HepG2 (cell line): ENCODE data around the gene CDH1.

Experiments used
- CTCF ChIP-seq: sonication (generic); formaldehyde crosslinking; IDR thresholded peaks from 2 replicates; pipeline ENCODE4 v1.5.0; 2020; ENCODE audit warnings: mild to moderate bottlenecking, missing genetic modification reagents, moderate library complexity
- PTBP1 ChIP-seq: fragments of 200-400 bp; formaldehyde crosslinking; IDR thresholded peaks from 2 replicates; pipeline ENCODE4 v1.6.1; 2018; ENCODE audit warnings: low read length, low read depth; ENCODE audit not compliant: poor library complexity, severe bottlenecking
- THRA ChIP-seq: sonication (generic); formaldehyde crosslinking; IDR thresholded peaks from 2 replicates; pipeline ENCODE4 v1.4.0; 2020; ENCODE audit warnings: missing genetic modification reagents, borderline replicate concordance
- ZNF121 ChIP-seq: sonication (generic); formaldehyde crosslinking; IDR thresholded peaks from 2 replicates; pipeline ENCODE4 v1.5.0; 2020; ENCODE audit warnings: mild to moderate bottlenecking, missing genetic modification reagents

- no peak for TF ChIP-seq CTCF (CRISPR knock-in tag)
- TF ChIP-seq THRA, result no peak
- no peak for TF ChIP-seq ZNF121
- TF ChIP-seq PTBP1, result no peak
Measured at GRCh38 chr16:68732741-68733399, 4.2 kb upstream of the CDH1 start.
